ENCODE data around the gene ABLIM2. TPM values are rescaled to one million over a fixed set of nuclear protein-coding genes. Genes with fewer than 3 reads are reported as not detected.

The ABLIM2 gene
- total RNA-seq, 1 donor = 0.63 TPM

DNA sequence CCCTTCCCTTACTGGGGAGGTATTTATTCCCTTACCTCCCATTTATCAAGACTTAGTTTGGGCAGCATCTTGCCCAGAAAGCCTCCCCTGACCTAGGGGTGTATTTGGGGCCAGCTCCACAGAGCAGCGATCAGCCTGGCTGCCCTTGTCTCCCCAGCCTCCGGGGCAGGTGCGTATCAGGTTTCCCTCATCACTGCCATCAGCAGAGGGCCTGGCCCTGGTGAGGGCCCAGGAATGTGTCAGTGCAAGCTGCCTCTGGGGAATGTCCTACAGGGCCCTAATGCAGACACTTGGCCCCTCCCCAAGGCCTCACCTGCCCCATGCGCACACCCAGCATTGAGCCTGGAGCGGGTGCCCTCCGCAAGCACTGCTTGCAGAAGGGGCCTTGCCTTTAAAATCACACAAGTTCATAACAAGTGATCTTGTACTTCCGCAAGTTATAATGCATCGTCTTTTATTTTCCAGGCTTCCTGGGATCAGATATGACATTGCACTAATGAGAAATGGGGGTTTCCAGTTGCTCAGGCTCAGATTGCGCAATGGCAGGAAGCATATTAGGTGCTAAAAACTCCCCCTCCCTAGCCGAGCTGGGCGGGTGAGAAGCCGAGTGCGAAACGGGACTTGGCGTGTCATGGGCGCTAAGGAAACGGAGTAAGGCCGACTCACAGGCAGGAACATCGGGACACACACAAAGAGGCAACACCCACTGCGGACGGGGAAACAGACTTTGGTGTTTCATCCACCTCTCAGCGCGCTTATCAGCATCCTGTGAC is 193.5 kb downstream of the ABLIM2 start:
- Histone ChIP-seq H3K4me3 (ENCODE audit: low read length) (no peak overlapping the region), H3K4me1 (ENCODE audit: insufficient read depth, low read length) (peaks cover 44% of the 10 kb centered on the region), H3K9me3 (ENCODE audit: low read depth, low read length) (no peaks in the 10 kb centered on the region), H3K27me3 (ENCODE audit: insufficient read depth, low read length) (no peaks in the 10 kb centered on the region)

DNA sequence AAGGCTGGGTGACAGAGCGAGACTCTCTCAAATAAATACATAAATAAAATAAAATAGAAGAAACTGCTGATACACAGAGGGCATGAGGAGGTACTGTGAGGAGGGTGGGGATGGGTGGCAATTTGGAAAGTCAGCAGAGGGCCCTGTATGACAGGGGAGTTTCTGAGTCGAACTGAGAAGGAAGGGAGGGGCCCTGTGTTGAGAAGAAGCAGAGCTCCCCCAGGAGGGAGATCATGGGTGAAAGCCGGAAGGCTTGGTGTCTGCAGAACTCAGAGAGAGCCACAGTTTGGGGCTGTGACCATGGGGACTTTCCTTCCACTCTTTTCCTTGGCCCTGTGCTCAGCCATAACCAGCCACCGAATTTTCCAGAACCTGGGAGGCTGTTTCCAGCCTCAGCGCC is 194.2 kb downstream of the ABLIM2 start:
- no peaks in the 10 kb centered on the region for H3K9me3 ChIP-seq (ENCODE audit: low read depth, low read length)
- H3K4me3 ChIP-seq (ENCODE audit: low read length) = no peak overlapping the region
- H3K27me3 ChIP-seq (ENCODE audit: insufficient read depth, low read length) = no peaks in the 10 kb centered on the region
- peaks cover 38% of the 10 kb centered on the region for H3K4me1 ChIP-seq (ENCODE audit: insufficient read depth, low read length)

- Histone ChIP-seq H3K27me3 (ENCODE audit: insufficient read depth, low read length) (no peaks in the 10 kb centered on the region), H3K4me3 (ENCODE audit: low read length) (no peak overlapping the region), H3K9me3 (ENCODE audit: low read depth, low read length) (no peaks in the 10 kb centered on the region), H3K4me1 (ENCODE audit: insufficient read depth, low read length) (peaks cover 32% of the 10 kb centered on the region)
These were observed 194.9 kb downstream of the ABLIM2 start for GRCh38 chr4:7963691-7964090.

DNA sequence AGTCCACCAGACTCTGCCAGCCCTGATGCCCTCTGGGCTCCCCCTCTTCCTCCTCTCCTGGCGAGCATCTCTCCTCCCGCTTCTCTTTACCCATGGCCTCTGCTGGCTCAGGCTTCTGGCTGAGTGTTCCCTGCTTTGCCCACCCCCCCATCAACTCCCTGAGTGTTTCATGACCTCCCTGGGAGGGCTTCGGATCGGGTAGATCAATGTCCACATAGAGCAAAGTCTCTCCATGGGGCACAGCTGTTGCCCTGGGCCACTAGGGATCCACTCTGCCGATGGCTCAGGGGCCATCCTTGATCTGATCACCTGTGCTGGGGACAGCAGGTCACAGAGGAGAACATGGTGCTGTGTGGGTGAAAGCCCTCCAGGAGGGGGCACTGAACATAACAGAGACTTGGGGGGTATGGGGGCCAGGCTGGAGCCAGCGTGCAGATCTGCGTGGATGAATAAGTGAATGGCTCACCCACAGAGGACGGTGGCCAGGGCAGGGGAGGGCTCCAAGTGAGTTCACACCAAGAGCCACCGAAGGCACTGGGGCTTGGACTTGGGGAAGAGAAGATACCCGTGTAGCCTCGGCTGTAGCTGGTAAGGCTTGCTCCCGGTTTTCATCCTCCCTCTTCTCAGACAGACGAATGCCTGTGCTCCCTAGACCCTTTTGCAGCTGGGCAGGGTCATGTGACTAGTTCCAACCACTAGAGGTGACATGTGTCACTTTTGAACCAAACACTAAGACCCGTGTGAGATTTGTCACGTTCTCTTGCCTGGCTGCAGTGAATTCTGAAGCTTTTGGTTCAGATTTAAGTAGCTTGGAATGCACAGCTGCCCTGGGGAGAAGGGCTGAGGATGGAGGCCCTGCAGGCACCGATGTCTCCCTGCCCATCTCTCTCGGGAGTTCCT is 195.8 kb downstream of the ABLIM2 start:
- no peaks in the 10 kb centered on the region for H3K27me3 ChIP-seq (ENCODE audit: insufficient read depth, low read length)
- peaks cover 23% of the 10 kb centered on the region for H3K4me1 ChIP-seq (ENCODE audit: insufficient read depth, low read length)
- no peaks in the 10 kb centered on the region for H3K9me3 ChIP-seq (ENCODE audit: low read depth, low read length)
- no peak overlapping the region for H3K4me3 ChIP-seq (ENCODE audit: low read length)

DNA sequence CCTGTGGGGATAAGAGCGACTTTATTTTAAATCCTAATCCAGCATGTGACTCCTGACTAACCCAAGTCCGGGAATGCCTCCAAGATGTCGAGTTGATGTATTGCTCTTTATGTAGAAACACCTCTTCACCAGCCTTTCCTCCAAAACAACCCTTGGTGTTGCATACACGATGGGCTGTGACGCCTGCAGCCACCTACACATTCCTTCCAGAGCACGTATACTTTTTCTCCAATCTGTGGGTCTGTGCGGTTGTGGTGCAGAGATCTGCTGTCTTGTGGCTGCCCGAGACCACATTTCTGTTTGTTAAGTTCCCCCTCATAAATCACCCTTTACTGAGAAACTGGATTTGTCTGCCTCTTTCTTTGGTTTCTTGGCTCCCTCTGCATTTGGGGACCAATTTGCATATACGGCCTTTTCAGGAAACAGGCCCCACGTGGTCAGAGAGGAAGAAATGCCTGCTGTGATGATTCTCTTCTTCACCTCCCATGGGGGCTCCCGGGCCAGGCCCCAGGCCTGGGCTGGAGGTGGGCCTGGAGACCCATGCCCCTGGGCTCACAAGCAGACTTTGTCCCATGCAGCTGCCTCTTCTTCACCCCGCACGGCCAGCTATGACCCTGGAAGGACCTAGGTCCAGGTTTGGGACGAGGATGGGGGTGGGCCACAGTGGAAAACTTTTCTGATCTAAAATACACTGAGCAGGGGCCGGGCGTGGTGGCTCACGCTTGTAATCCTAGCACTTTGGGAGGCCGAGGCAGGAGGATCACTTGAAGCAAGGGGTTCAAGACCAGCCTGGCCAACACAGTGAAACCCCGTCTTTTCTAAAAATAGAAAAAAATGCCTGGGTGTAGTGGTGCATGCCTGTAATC is 197.6 kb downstream of the ABLIM2 start:
- Histone ChIP-seq H3K4me3 (ENCODE audit: low read length) (no peak overlapping the region), H3K9me3 (ENCODE audit: low read depth, low read length) (no peaks in the 10 kb centered on the region), H3K27me3 (ENCODE audit: insufficient read depth, low read length) (no peaks in the 10 kb centered on the region), H3K4me1 (ENCODE audit: insufficient read depth, low read length) (peaks cover 23% of the 10 kb centered on the region)

DNA sequence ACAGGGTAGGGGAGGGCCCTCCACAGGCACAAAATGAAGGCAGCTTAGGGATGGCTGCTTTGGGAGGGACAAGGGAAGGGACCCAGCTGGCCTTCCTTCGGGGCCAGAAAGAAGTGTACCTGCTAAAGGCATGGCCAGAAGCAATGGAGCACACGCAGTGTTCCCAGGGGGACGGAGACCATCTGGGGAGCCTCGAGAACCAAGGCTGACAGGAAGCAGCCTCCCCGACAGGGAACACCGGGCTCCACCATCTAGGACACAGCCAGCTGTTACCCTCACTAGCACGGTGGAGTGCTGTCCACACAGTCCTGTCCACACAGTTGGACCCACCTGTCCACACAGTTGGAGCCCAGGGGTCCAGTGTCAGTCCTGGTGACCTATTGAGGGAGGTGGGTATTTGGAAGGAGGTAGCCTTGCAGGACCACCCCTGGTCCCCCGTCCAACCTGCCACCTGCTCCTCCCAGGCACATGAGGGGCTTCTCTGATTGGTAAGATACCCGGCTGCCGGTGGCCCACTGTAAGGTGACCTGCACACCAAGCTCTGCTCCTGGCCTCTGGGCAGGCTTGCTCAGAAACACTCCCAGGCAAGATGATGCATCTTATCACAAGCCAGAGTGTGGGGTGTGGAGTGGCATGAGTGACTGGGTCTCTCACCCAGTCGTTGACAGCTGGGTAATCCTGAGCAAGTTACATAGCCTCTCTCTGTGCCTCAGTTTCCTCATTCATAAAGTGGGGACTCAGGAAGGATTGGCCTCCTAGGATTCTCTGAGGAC is 198.4 kb downstream of the ABLIM2 start:
- no peaks in the 10 kb centered on the region for H3K27me3 ChIP-seq (ENCODE audit: insufficient read depth, low read length)
- H3K9me3 ChIP-seq (ENCODE audit: low read depth, low read length) = no peaks in the 10 kb centered on the region
- no peak overlapping the region for H3K4me3 ChIP-seq (ENCODE audit: low read length)
- H3K4me1 ChIP-seq (ENCODE audit: insufficient read depth, low read length) = peaks cover 18% of the 10 kb centered on the region

DNA sequence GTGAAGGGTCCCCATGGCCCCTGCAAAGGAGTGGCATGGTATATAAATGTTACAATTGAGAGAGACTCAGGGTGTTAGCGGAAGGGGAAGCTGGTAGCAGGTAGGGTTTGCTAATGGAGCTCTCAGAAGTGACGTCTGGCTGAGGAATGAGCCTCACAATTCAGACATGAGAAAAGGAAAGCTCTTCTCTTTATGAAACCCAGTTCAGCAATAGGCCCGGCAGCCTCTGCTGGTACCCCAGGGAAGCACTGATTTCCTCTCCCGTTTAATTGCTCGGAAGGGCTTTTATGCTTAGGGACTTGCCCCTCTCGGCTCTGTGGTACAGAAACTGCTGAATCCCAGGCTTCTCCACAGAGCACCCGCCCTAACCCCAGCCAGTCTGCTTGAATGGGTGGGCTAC is 199.5 kb downstream of the ABLIM2 start:
- no peaks in the 10 kb centered on the region for H3K27me3 ChIP-seq (ENCODE audit: insufficient read depth, low read length)
- no peak overlapping the region for H3K4me3 ChIP-seq (ENCODE audit: low read length)
- H3K9me3 ChIP-seq (ENCODE audit: low read depth, low read length) = no peaks in the 10 kb centered on the region
- H3K4me1 ChIP-seq (ENCODE audit: insufficient read depth, low read length) = peaks cover 12% of the 10 kb centered on the region

DNA sequence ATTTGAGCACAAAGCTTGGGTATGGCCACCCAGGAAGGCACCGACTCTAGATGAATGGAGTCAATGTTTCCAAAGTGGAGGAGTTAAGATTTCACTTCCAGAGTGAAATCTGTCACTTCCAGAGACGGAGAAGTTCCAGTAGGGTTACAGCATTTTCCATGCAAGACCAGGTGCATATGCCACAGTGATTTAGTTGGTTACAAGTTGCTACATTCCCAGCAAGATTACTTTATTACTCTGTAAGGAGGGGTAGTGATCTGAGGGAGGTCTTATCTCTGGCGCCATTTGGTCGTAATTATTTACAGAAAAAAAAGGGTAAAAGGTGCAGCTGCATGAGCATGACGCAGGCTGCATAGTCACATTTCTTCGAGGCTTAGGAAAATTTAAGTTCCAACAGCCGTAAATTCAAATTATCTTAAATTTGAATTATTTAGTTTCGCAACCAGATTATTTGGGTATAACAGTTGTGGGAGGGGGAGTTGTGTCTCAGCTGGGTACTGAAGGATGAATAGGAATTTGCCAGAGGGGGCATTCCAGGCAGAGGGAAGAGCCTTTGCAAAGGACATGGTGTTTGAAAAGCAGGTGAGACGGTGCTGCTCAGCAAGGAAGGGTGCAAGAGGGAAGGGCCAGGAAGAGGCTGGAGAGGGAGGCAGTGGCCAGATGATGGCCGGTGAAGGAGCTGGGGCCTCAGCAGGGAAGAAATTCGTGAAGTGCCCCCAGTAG is 201.5 kb downstream of the ABLIM2 start:
- Histone ChIP-seq H3K27me3 (ENCODE audit: insufficient read depth, low read length) (no peaks in the 10 kb centered on the region), H3K4me3 (ENCODE audit: low read length) (no peak overlapping the region), H3K4me1 (ENCODE audit: insufficient read depth, low read length) (peaks cover 12% of the 10 kb centered on the region), H3K9me3 (ENCODE audit: low read depth, low read length) (no peaks in the 10 kb centered on the region)

DNA sequence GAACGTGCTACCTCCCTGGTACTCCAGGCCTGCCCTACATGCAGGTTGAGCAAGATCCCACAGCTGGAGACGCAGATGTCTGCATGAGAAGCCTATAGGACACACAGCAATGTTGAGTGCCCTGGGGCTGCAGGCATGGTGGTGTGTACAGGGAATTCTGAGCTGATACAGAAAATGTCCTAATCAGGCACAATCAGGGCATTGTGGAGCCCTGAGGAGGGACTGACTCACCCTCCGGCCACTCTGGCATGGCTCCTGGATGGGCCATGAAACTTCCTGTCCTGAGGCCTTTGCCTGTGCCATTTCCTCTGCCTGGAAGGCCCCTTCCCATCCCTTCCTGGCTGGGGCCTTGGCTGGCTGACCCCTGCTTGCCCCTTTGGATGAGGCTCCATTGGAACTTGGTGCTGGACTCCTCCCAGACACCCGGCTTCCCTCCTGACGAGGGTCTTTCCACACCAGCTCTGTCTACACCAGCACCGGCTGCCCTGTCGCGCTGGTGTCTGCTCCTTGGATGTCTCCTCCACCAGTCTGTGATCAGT is 202.3 kb downstream of the ABLIM2 start:
- H3K4me1 ChIP-seq (ENCODE audit: insufficient read depth, low read length) = peaks cover 11% of the 10 kb centered on the region
- H3K9me3 ChIP-seq (ENCODE audit: low read depth, low read length) = no peaks in the 10 kb centered on the region
- H3K27me3 ChIP-seq (ENCODE audit: insufficient read depth, low read length) = no peaks in the 10 kb centered on the region
- H3K4me3 ChIP-seq (ENCODE audit: low read length) = no peak overlapping the region

DNA sequence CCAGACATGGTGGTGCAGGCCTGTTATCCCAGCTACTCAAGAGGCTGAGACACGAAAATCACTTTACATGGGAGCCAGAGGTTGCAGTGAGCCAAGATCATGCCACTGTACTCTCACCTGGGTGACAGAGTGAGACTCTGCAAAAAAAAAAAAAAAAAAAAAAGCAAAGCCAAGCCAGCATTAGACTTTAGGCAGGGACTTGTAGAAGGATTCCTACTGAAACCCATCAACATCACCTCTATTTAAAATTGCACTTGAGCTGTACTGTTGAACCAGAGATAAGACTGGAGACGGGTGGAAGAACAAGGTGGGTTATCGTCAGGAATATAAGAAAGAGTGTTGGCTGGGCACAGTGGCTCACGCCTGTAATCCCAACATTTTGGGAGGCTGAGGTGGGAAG is 203.2 kb downstream of the ABLIM2 start:
- H3K4me1 ChIP-seq (ENCODE audit: insufficient read depth, low read length) = peaks cover 2% of the 10 kb centered on the region
- no peaks in the 10 kb centered on the region for H3K9me3 ChIP-seq (ENCODE audit: low read depth, low read length)
- H3K27me3 ChIP-seq (ENCODE audit: insufficient read depth, low read length) = no peaks in the 10 kb centered on the region
- H3K4me3 ChIP-seq (ENCODE audit: low read length) = no peak overlapping the region

DNA sequence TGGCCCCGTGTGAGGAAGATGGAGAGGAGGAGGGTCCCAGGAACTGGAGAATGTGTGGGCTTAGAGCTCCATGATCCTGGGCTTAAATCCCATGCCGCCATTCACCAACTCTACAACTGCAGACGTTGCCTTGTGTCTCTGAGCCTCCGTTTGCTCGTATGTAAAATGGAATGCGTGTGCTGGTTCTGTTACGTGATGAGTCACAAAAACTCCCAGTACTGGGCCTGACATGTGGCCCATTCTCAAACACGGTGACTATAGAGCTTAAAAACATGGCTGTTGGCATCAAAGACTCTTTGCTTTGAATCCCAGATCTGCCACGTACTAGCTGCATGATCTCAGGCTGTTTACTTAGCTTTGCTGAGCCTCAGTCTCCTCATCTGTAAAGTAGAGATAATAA is 206.0 kb downstream of the ABLIM2 start:
- no peak overlapping the region for H3K4me3 ChIP-seq (ENCODE audit: low read length)
- no peaks in the 10 kb centered on the region for H3K9me3 ChIP-seq (ENCODE audit: low read depth, low read length)
- no peaks in the 10 kb centered on the region for H3K27me3 ChIP-seq (ENCODE audit: insufficient read depth, low read length)
- no peaks in the 10 kb centered on the region for H3K4me1 ChIP-seq (ENCODE audit: insufficient read depth, low read length)

DNA sequence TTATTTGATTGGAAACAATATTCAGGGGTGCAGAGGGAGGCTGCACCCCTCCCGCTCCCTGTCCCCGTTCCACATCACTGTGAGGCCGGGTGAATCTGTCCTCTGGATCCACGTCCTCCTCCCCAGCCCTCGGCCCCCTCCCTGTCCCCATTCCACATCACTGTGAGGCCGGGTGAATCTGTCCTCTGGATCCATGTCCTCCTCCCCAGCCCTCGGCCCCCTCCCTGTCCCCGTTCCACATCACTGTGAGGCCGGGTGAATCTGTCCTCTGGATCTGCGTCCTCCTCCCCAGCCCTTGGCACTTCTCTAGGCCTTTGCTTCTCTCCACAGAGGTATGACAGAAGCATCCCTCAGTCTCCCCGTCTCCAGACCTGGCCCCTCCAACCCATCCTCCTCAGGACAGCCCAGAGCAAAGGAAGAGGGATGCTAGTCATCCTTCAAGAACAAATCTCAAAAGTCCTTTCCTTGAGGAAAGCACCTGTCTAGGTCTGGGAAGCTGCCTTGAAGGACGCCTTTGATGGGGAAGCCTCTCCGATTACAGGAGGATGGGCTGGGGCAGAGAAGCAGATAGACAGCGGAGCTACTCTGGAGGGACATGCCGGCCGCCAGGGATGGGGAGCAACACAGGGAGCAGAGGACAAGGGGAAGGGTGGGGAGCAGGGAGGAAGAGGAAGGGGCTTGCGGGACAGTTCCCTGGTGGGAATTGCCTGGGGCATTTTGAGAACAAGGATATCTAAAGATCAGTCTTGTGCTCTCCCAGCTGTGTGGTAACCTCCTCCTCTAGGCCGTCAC is 208.1 kb downstream of the ABLIM2 start:
- Histone ChIP-seq H3K4me3 (ENCODE audit: low read length) (no peak overlapping the region), H3K4me1 (ENCODE audit: insufficient read depth, low read length) (no peaks in the 10 kb centered on the region), H3K9me3 (ENCODE audit: low read depth, low read length) (no peaks in the 10 kb centered on the region), H3K27me3 (ENCODE audit: insufficient read depth, low read length) (no peaks in the 10 kb centered on the region)

DNA sequence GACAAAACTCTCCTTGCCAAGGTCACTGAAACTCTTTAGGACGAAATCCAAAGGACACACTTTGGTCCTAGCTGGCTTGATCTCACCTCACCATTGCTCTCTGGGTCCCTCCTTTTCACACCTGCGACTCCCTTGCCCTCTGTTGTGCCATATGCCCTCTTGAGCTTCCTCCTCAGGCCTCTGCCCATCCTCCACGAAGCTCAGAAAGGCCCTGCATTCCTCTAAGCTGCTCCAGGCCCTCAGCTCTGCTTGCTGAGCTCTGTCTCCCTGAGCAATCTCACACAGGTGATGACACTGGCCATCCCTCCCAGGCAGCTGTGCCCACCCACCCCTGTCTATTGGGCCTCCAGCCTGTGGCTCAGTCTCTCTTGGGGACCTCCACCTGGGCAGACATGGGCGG is 208.9 kb downstream of the ABLIM2 start:
- H3K4me3 ChIP-seq (ENCODE audit: low read length) = no peak overlapping the region
- H3K4me1 ChIP-seq (ENCODE audit: insufficient read depth, low read length) = no peaks in the 10 kb centered on the region
- H3K27me3 ChIP-seq (ENCODE audit: insufficient read depth, low read length) = no peaks in the 10 kb centered on the region
- no peaks in the 10 kb centered on the region for H3K9me3 ChIP-seq (ENCODE audit: low read depth, low read length)

Measured in mononuclear cell (primary cell).